ENCODE data around the gene TBC1D2. TPM values are rescaled to one million over a fixed set of nuclear protein-coding genes. Genes with fewer than 3 reads are reported as not detected.

Gene TBC1D2
- total and polyA plus RNA-seq, 2 of the 4 experiments (the other 2 are of a cell fraction), result 36.9 to 62.7 TPM

DNA sequence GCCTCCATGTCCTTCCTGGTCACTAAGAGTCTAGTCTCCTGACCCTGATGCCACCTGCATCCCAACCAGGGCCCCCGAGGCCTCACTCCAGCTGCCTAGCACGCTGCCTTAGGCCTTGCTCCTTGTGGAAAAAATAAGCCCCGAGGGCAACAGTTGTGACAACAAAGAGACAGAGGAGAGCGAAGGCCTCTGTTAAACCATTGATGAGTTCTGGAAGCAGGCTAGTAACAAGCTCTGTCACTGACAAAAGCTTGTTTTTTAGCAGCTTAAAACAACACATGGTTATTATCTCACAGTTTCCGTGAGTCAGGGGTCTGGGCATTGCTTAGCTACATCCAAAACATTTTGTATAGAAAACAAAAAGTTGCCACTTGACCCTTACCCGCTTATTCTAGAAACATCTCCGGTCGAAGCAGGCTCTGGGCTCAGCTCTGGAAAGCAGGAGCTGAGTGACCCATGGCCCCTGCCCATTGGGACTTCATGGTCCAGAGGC is 48.2 kb upstream of the TBC1D2 start:
- no peak overlapping the region for H2BK20ac ChIP-seq (ENCODE audit: low read depth, low read length)
- H2AFZ ChIP-seq (replicated peaks; ENCODE audit: low read length, poor library complexity), result no peak overlapping the region
- CTCF ChIA-PET, result interaction anchor here (0.6 to 1.5 kb wide), 3 partner anchors 12 to 801 kb away, joined by 3 to 5 read pairs (median 3); no protein-coding TSS in a partner anchor
- H4K20me1 ChIP-seq (ENCODE audit: insufficient read depth, low read length), result no peaks in the 10 kb centered on the region
- H3K79me1 ChIP-seq (ENCODE audit: low read depth in 1 of 2, low read length in 2 of 2), result no peaks in the 10 kb centered on the region
- H2BK5ac ChIP-seq (ENCODE audit: low read depth, low read length, poor library complexity, severe bottlenecking), result no peak overlapping the region
- H4K5ac ChIP-seq (ENCODE audit: low read depth, low read length), result no peak overlapping the region
- H3K9me3 ChIP-seq (ENCODE audit: control insufficient read depth, insufficient read depth, low read length), result no peaks in the 10 kb centered on the region
- POLR2A ChIA-PET (ENCODE audit: unreplicated experiment), result no interaction called here
- H3K4ac ChIP-seq (ENCODE audit: low read depth, low read length), result no peak overlapping the region
- H3K23ac ChIP-seq (ENCODE audit: low read depth, low read length), result no peak overlapping the region
- ATAC-seq (ENCODE audit: low read depth), result no peak
- DNase-seq, result no peak
- H3K4me3 ChIP-seq (ENCODE audit: insufficient read depth, low read depth, low read length), result no peak overlapping the region
- peaks cover 18% of the 10 kb centered on the region for H3K36me3 ChIP-seq (ENCODE audit: control insufficient read depth, insufficient read depth, low read length)
- BruUV-seq (replicated peaks), result no TSS peak
- H3K4me1 ChIP-seq (ENCODE audit: control insufficient read depth, insufficient read depth, low read length), result no peaks in the 10 kb centered on the region
- no peak overlapping the region for H2BK15ac ChIP-seq (ENCODE audit: low read depth, low read length)
- no peak overlapping the region for H4K8ac ChIP-seq (ENCODE audit: low read depth in 2 of 2, low read length in 2 of 2)
- H3K18ac ChIP-seq (ENCODE audit: low read depth, low read length), result no peak overlapping the region
- no peak overlapping the region for H3K9ac ChIP-seq (ENCODE audit: low read depth, low read length)
- no peak overlapping the region for H2AK5ac ChIP-seq (ENCODE audit: low read depth, low read length)
- no peak overlapping the region for H2BK120ac ChIP-seq (ENCODE audit: low read depth, low read length)
- in situ Hi-C loops (cut with MboI; ENCODE audit: low sequenced_read_pairs), result no loop called here
- dilution Hi-C loops (cut with HindIII; ENCODE audit: low sequenced_read_pairs, unreplicated experiment), result no loop called here
- H2AK9ac ChIP-seq (replicated peaks; ENCODE audit: low read depth, low read length, poor library complexity), result no peak overlapping the region
- intact Hi-C loops (cut with micrococcal nuclease), result no loop called here
- no peak overlapping the region for H3K27ac ChIP-seq (ENCODE audit: insufficient read depth, low read length)
- 100% methylated on average over 3 of the region's 8 CpGs; no CpG with 5 or more reads in 1 of the 2 experiments for WGBS, 2 experiments (ENCODE audit: extremely low coverage in 2 of 2, insufficient read length in 1 of 2)
- H3K9me1 ChIP-seq (ENCODE audit: insufficient read depth, low read length), result 0 out of 2 replicates have a peak, but pooled peaks cover 3% of the 10 kb centered on the region
- no peak overlapping the region for H3K4me2 ChIP-seq (ENCODE audit: low read depth, low read length)
- no peak overlapping the region for H3K56ac ChIP-seq (ENCODE audit: extremely low read depth, insufficient read depth, low read length)
- no peaks in the 10 kb centered on the region for H3K27me3 ChIP-seq (ENCODE audit: control insufficient read depth, insufficient read depth, low read length)
- H4K91ac ChIP-seq (ENCODE audit: insufficient read depth, low read depth, low read length), result no peak overlapping the region
- no peak for TF ChIP-seq CEBPB (IDR thresholded peaks at IDR 0.05; ENCODE audit: low read depth, low read length)
- TF ChIP-seq FOS (IDR thresholded peaks at IDR 0.05; ENCODE audit: low read depth, low read length), result no peak
- TF ChIP-seq, protein P1, sequence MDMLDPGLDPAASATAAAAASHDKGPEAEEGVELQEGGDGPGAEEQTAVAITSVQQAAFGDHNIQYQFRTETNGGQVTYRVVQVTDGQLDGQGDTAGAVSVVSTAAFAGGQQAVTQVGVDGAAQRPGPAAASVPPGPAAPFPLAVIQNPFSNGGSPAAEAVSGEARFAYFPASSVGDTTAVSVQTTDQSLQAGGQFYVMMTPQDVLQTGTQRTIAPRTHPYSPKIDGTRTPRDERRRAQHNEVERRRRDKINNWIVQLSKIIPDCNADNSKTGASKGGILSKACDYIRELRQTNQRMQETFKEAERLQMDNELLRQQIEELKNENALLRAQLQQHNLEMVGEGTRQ (IDR thresholded peaks at IDR 0.05; ENCODE audit: low read depth, low read length), result no peak
- no peak for TF ChIP-seq MAZ (IDR thresholded peaks at IDR 0.05; ENCODE audit: borderline replicate concordance, low read depth, low read length)
- no peak for TF ChIP-seq BHLHE40 (IDR thresholded peaks at IDR 0.05; ENCODE audit: low read depth, low read length)
- TF ChIP-seq MAFK (IDR thresholded peaks at IDR 0.05; ENCODE audit: low read depth, low read length), result no peak
- no peak for TF ChIP-seq CHD1 (IDR thresholded peaks at IDR 0.05; ENCODE audit: low read depth, low read length)
- no peak for TF ChIP-seq RFX5 (IDR thresholded peaks at IDR 0.05; ENCODE audit: low read depth, low read length)
- TF ChIP-seq, protein P2, sequence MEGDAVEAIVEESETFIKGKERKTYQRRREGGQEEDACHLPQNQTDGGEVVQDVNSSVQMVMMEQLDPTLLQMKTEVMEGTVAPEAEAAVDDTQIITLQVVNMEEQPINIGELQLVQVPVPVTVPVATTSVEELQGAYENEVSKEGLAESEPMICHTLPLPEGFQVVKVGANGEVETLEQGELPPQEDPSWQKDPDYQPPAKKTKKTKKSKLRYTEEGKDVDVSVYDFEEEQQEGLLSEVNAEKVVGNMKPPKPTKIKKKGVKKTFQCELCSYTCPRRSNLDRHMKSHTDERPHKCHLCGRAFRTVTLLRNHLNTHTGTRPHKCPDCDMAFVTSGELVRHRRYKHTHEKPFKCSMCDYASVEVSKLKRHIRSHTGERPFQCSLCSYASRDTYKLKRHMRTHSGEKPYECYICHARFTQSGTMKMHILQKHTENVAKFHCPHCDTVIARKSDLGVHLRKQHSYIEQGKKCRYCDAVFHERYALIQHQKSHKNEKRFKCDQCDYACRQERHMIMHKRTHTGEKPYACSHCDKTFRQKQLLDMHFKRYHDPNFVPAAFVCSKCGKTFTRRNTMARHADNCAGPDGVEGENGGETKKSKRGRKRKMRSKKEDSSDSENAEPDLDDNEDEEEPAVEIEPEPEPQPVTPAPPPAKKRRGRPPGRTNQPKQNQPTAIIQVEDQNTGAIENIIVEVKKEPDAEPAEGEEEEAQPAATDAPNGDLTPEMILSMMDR (conservative IDR thresholded peaks at IDR 0.05; ENCODE audit: low read depth, low read length), result no peak
- TF ChIP-seq RAD21 (IDR thresholded peaks at IDR 0.05; ENCODE audit: low read length), result no peak
- TF ChIP-seq MXI1 (IDR thresholded peaks at IDR 0.05; ENCODE audit: borderline replicate concordance, low read depth, low read length), result no peak
- TF ChIP-seq, protein P3, sequence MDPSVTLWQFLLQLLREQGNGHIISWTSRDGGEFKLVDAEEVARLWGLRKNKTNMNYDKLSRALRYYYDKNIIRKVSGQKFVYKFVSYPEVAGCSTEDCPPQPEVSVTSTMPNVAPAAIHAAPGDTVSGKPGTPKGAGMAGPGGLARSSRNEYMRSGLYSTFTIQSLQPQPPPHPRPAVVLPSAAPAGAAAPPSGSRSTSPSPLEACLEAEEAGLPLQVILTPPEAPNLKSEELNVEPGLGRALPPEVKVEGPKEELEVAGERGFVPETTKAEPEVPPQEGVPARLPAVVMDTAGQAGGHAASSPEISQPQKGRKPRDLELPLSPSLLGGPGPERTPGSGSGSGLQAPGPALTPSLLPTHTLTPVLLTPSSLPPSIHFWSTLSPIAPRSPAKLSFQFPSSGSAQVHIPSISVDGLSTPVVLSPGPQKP (IDR thresholded peaks at IDR 0.05; ENCODE audit: borderline replicate concordance, low read depth, low read length), result no peak
- no peak for TF ChIP-seq NFE2L2 (IDR thresholded peaks at IDR 0.05; ENCODE audit: low read depth, low read length)
- TF ChIP-seq POLR2A (IDR thresholded peaks at IDR 0.05; ENCODE audit: low read depth, low read length), result no peak
- TF ChIP-seq RCOR1 (IDR thresholded peaks at IDR 0.05; ENCODE audit: insufficient replicate concordance, low read length), result no peak
- no peak overlapping the region for H3K14ac ChIP-seq (replicated peaks; ENCODE audit: low read depth, low read length)

Measured in IMR-90 (cell line).